Activated CD4-positive, alpha-beta T cell treated with anti-CD3 and anti-CD28 coated beads, Interleukin-2, Interleukin-6, amounts not matched to agents 100 ng/mL and 50 ng/mL, durations not matched to agents 16 hours and 8 hours (primary cell): ENCODE results near the gene ZNF219.

ENCODE experiments used
- DNase-seq: peaks from one replicate; pipeline ENCODE4 v3.0.0-alpha.2; 2020

ZNF219 gene

GRCh38 chr14:21084998-21085853 is 13.2 kb downstream of the ZNF219 start:
- DNase-seq, result no peak

GRCh38 chr14:21084396-21084795 is 14.1 kb downstream of the ZNF219 start:
- DNase-seq, result no peak

GRCh38 chr14:21083565-21084325 is 14.7 kb downstream of the ZNF219 start:
- no peak for DNase-seq

- no peak for DNase-seq
Observed at GRCh38 chr14:21081521-21082142, 16.8 kb downstream of the ZNF219 start.

- DNase-seq, result no peak
Observed at GRCh38 chr14:21078726-21079125, 19.7 kb downstream of the ZNF219 start.

- DNase-seq, result no peak
Observed at GRCh38 chr14:21078287-21078686, 20.2 kb downstream of the ZNF219 start.

GRCh38 chr14:21077672-21078071 is 20.8 kb downstream of the ZNF219 start:
- no peak for DNase-seq

- DNase-seq, result no peak
Observed at GRCh38 chr14:21075719-21076437, 22.6 kb downstream of the ZNF219 start.

GRCh38 chr14:21074398-21075272 is 23.8 kb downstream of the ZNF219 start:
- DNase-seq, result no peak

- no peak for DNase-seq
Observed at GRCh38 chr14:21073921-21074320, 24.5 kb downstream of the ZNF219 start.

- no peak for DNase-seq
Observed at GRCh38 chr14:21072781-21073339, 25.6 kb downstream of the ZNF219 start.

GRCh38 chr14:21072031-21072473 is 26.4 kb downstream of the ZNF219 start:
- no peak for DNase-seq

GRCh38 chr14:21071225-21072030 is 27.0 kb downstream of the ZNF219 start:
- DNase-seq, result peak; percentile 69

- DNase-seq, result no peak
Observed at GRCh38 chr14:21070610-21071224, 27.7 kb downstream of the ZNF219 start.

- DNase-seq, result no peak
Observed at GRCh38 chr14:21070083-21070609, 28.3 kb downstream of the ZNF219 start, which contains the start of gene ARHGEF40. Gene ARHGEF40, plus strand, starts transcription at chr14:21070304. Its CDS starts 93 bp downstream, at chr14:21070397.

GRCh38 chr14:21069388-21070082 is 28.9 kb downstream of the ZNF219 start:
- no peak for DNase-seq

- DNase-seq, result peak; percentile 43
Observed at GRCh38 chr14:21068521-21069387, 29.7 kb downstream of the ZNF219 start.
